Measurements from ENCODE around the gene XPO1.

XPO1 gene

DNA sequence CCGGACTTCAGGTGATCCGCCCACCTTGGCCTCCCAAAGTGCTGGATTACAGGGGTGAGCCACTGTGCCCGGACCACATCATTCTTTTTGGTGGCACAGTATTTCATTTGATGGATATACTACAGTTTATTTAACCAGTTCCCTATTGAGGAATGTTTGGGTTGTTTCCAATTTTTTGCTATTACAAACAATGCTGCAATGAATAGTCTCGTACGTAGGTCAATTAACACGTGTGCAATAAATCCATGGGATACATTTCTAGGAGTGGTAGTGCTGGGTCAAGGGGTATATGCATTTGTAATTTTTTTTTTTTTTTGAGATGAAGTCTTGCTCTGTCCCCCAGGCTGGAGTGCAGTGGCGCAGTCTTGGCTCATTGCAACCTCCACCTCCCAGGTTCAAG is 28.4 kb upstream of the XPO1 start:
- no peak overlapping the region for H2BK5ac ChIP-seq (ENCODE audit: low read depth, low read length, poor library complexity, severe bottlenecking)
- H4K8ac ChIP-seq (ENCODE audit: low read length): no peak overlapping the region
- no peak overlapping the region for H2AFZ ChIP-seq (ENCODE audit: low read depth, low read length)
- no peak overlapping the region for H3K14ac ChIP-seq (ENCODE audit: low read length in 2 of 2)
- no peak overlapping the region for H3K4me2 ChIP-seq (ENCODE audit: low read length, poor library complexity, severe bottlenecking)
- no peaks in the 10 kb centered on the region for H3K79me1 ChIP-seq (replicated peaks; ENCODE audit: low read length, poor library complexity, severe bottlenecking)
- no peaks in the 10 kb centered on the region for H3K9me3 ChIP-seq (ENCODE audit: control insufficient read depth, low read length)
- WGBS: 97% methylated on average over 6 of the region's 7 CpGs
- H3K27ac ChIP-seq (ENCODE audit: low read length, poor library complexity, severe bottlenecking): no peak overlapping the region
- H2BK12ac ChIP-seq (ENCODE audit: low read length in 2 of 2): no peak overlapping the region
- H3K4me3 ChIP-seq (ENCODE audit: insufficient read depth in 1 of 2, low read depth in 1 of 2, low read length in 2 of 2): no peak overlapping the region
- H2BK15ac ChIP-seq (ENCODE audit: low read depth, poor library complexity, severe bottlenecking): no peak overlapping the region
- H3K18ac ChIP-seq (ENCODE audit: low read depth in 1 of 2, low read length in 2 of 2): no peak overlapping the region
- no peak overlapping the region for H2AK5ac ChIP-seq (ENCODE audit: low read length, severe bottlenecking)
- H3K27me3 ChIP-seq (ENCODE audit: control insufficient read depth in 1 of 2, insufficient read depth in 1 of 2, low read length in 2 of 2): peaks cover 0 to 2% of the 10 kb centered on the region in 2 experiments
- no peak overlapping the region for H2BK120ac ChIP-seq (ENCODE audit: low read depth, low read length)
- no peak overlapping the region for H3K9ac ChIP-seq (ENCODE audit: low read length)
- H3K36me3 ChIP-seq (ENCODE audit: control insufficient read depth in 1 of 2, insufficient read depth in 2 of 2, low read depth in 1 of 2, low read length in 2 of 2): no peaks in the 10 kb centered on the region
- H4K91ac ChIP-seq (ENCODE audit: low read length): no peak overlapping the region
- DNase-seq: no peak
- no peaks in the 10 kb centered on the region for H3K4me1 ChIP-seq (ENCODE audit: control insufficient read depth, insufficient read depth, low read depth, low read length)
- H3K4ac ChIP-seq (ENCODE audit: low read depth in 1 of 2, low read length in 2 of 2): no peak overlapping the region
- H3K23ac ChIP-seq (ENCODE audit: low read length in 2 of 2): no peak overlapping the region

DNA sequence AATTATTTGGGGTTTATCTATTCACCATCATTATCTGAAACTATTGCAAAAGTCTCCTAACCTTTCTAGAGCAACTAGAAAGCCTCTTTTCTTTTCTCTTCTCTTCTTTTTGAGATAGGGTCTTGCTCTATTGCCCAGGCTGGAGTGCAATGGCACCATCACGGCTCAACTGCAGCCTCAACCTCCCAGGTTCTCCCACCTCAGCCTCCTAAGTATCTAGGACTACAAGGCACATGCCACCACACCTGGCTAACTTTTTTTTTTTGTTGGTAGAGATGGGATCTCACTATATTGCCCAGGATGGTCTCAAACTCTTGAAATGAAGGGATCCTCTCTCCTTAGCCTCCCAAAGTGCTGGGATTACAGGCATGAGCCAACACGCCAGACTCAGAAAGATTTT is 24.5 kb upstream of the XPO1 start:
- 87% methylated on average over 2 of the region's 2 CpGs for WGBS

DNA sequence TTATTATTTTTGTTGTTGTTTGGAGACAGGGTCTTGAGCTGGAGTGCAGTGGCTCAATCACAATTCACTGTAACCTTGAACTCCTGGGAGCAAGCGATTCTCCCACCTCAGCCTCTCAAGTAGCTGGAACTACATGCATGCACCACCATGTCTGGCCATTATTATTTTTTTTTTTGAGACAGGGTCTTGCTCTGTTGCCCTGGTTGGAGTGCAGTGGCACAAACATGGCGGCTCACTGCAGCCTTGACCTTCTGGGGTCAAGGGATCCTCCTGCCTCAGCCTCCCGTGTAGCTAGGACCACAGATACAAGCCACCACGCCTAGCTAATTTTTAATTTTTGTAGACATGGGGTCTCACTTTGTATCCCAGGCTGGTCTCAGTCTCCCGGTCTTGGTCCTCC is 20.0 kb upstream of the XPO1 start:
- no peak overlapping the region for H4K91ac ChIP-seq (ENCODE audit: low read length)
- no peak overlapping the region for H3K4ac ChIP-seq (ENCODE audit: low read depth in 1 of 2, low read length in 2 of 2)
- H3K27ac ChIP-seq (ENCODE audit: low read length, poor library complexity, severe bottlenecking): no peak overlapping the region
- H3K4me1 ChIP-seq (ENCODE audit: control insufficient read depth, insufficient read depth, low read depth, low read length): no peaks in the 10 kb centered on the region
- H2BK5ac ChIP-seq (ENCODE audit: low read depth, low read length, poor library complexity, severe bottlenecking): no peak overlapping the region
- H3K14ac ChIP-seq (ENCODE audit: low read length in 2 of 2): no peak overlapping the region
- no peak overlapping the region for H2AK5ac ChIP-seq (ENCODE audit: low read length, severe bottlenecking)
- no peaks in the 10 kb centered on the region for H3K27me3 ChIP-seq (ENCODE audit: control insufficient read depth in 1 of 2, insufficient read depth in 1 of 2, low read length in 2 of 2)
- no peak for DNase-seq
- H3K4me3 ChIP-seq (ENCODE audit: insufficient read depth in 1 of 2, low read depth in 1 of 2, low read length in 2 of 2): no peak overlapping the region
- WGBS: 81% methylated on average over 4 of the region's 5 CpGs
- H2BK12ac ChIP-seq (ENCODE audit: low read length in 2 of 2): no peak overlapping the region
- H3K4me2 ChIP-seq (ENCODE audit: low read length, poor library complexity, severe bottlenecking): no peak overlapping the region
- no peak overlapping the region for H4K8ac ChIP-seq (ENCODE audit: low read length)
- H3K18ac ChIP-seq (ENCODE audit: low read depth in 1 of 2, low read length in 2 of 2): no peak overlapping the region
- H2BK15ac ChIP-seq (ENCODE audit: low read depth, poor library complexity, severe bottlenecking): no peak overlapping the region
- no peaks in the 10 kb centered on the region for H3K36me3 ChIP-seq (ENCODE audit: control insufficient read depth in 1 of 2, insufficient read depth in 2 of 2, low read depth in 1 of 2, low read length in 2 of 2)
- no peak overlapping the region for H2AFZ ChIP-seq (ENCODE audit: low read depth, low read length)
- H3K79me1 ChIP-seq (replicated peaks; ENCODE audit: low read length, poor library complexity, severe bottlenecking): no peaks in the 10 kb centered on the region
- H3K9ac ChIP-seq (ENCODE audit: low read length): no peak overlapping the region
- H3K23ac ChIP-seq (ENCODE audit: low read length in 2 of 2): no peak overlapping the region
- no peaks in the 10 kb centered on the region for H3K9me3 ChIP-seq (ENCODE audit: control insufficient read depth, low read length)
- H2BK120ac ChIP-seq (ENCODE audit: low read depth, low read length): no peak overlapping the region

More for the DNA sequence above, 24.5 kb upstream of the XPO1 start:
- Histone ChIP-seq H2BK12ac (ENCODE audit: low read length in 2 of 2) (no peak overlapping the region), H2AFZ (ENCODE audit: low read depth, low read length) (no peak overlapping the region), H3K9ac (ENCODE audit: low read length) (no peak overlapping the region), H3K14ac (ENCODE audit: low read length in 2 of 2) (no peak overlapping the region), H3K4me2 (ENCODE audit: low read length, poor library complexity, severe bottlenecking) (no peak overlapping the region), H2BK5ac (ENCODE audit: low read depth, low read length, poor library complexity, severe bottlenecking) (no peak overlapping the region), H3K18ac (ENCODE audit: low read depth in 1 of 2, low read length in 2 of 2) (no peak overlapping the region), H3K36me3 (ENCODE audit: control insufficient read depth in 1 of 2, insufficient read depth in 2 of 2, low read depth in 1 of 2, low read length in 2 of 2) (no peaks in the 10 kb centered on the region), H4K91ac (ENCODE audit: low read length) (no peak overlapping the region), H3K27ac (ENCODE audit: low read length, poor library complexity, severe bottlenecking) (no peak overlapping the region), H2AK5ac (ENCODE audit: low read length, severe bottlenecking) (no peak overlapping the region), H2BK15ac (ENCODE audit: low read depth, poor library complexity, severe bottlenecking) (no peak overlapping the region), H3K4me1 (ENCODE audit: control insufficient read depth, insufficient read depth, low read depth, low read length) (no peaks in the 10 kb centered on the region), H3K79me1 (replicated peaks; ENCODE audit: low read length, poor library complexity, severe bottlenecking) (no peaks in the 10 kb centered on the region), H3K23ac (ENCODE audit: low read length in 2 of 2) (no peak overlapping the region), H3K9me3 (ENCODE audit: control insufficient read depth, low read length) (no peaks in the 10 kb centered on the region), H3K27me3 (ENCODE audit: control insufficient read depth in 1 of 2, insufficient read depth in 1 of 2, low read length in 2 of 2) (peaks cover 0 to 2% of the 10 kb centered on the region in 2 experiments), H3K4me3 (ENCODE audit: insufficient read depth in 1 of 2, low read depth in 1 of 2, low read length in 2 of 2) (no peak overlapping the region), H4K8ac (ENCODE audit: low read length) (no peak overlapping the region), H3K4ac (ENCODE audit: low read depth in 1 of 2, low read length in 2 of 2) (no peak overlapping the region), H2BK120ac (ENCODE audit: low read depth, low read length) (no peak overlapping the region)
- no peak for DNase-seq

DNA sequence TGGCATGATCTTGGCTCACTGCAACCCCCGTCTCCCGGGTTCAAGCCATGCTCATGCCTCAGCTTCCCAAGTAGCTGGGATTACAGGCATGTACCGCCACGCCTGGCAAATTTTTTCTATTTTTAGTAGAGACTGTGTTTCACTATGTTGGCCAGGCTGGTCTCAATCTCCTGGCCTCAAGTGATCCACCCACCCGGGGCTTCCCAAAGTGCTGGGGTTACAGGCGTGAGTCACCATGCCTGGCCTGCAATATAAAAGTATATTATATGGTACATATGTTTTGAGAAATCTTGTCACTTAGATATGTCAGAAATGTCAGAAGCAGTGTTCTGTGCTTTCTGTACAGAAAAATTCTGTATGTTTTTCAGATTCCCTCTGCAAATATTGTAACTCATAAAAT is 19.2 kb upstream of the XPO1 start:
- Histone ChIP-seq H3K79me1 (replicated peaks; ENCODE audit: low read length, poor library complexity, severe bottlenecking) (no peaks in the 10 kb centered on the region), H3K36me3 (ENCODE audit: control insufficient read depth in 1 of 2, insufficient read depth in 2 of 2, low read depth in 1 of 2, low read length in 2 of 2) (no peaks in the 10 kb centered on the region), H2BK120ac (ENCODE audit: low read depth, low read length) (no peak overlapping the region), H3K23ac (ENCODE audit: low read length in 2 of 2) (no peak overlapping the region), H2BK5ac (ENCODE audit: low read depth, low read length, poor library complexity, severe bottlenecking) (no peak overlapping the region), H3K4me2 (ENCODE audit: low read length, poor library complexity, severe bottlenecking) (no peak overlapping the region), H3K27ac (ENCODE audit: low read length, poor library complexity, severe bottlenecking) (no peak overlapping the region), H4K91ac (ENCODE audit: low read length) (no peak overlapping the region), H3K27me3 (ENCODE audit: control insufficient read depth in 1 of 2, insufficient read depth in 1 of 2, low read length in 2 of 2) (no peaks in the 10 kb centered on the region), H3K14ac (ENCODE audit: low read length in 2 of 2) (no peak overlapping the region), H3K9ac (ENCODE audit: low read length) (no peak overlapping the region), H3K4ac (ENCODE audit: low read depth in 1 of 2, low read length in 2 of 2) (no peak overlapping the region), H4K8ac (ENCODE audit: low read length) (no peak overlapping the region), H3K18ac (ENCODE audit: low read depth in 1 of 2, low read length in 2 of 2) (no peak overlapping the region), H3K4me3 (ENCODE audit: insufficient read depth in 1 of 2, low read depth in 1 of 2, low read length in 2 of 2) (no peak overlapping the region), H2AFZ (ENCODE audit: low read depth, low read length) (no peak overlapping the region), H3K4me1 (ENCODE audit: control insufficient read depth, insufficient read depth, low read depth, low read length) (no peaks in the 10 kb centered on the region), H2BK12ac (ENCODE audit: low read length in 2 of 2) (no peak overlapping the region), H2AK5ac (ENCODE audit: low read length, severe bottlenecking) (no peak overlapping the region), H2BK15ac (ENCODE audit: low read depth, poor library complexity, severe bottlenecking) (no peak overlapping the region), H3K9me3 (ENCODE audit: control insufficient read depth, low read length) (no peaks in the 10 kb centered on the region)
- DNase-seq: no peak
- WGBS: 86% methylated on average over 5 of the region's 6 CpGs

All from mesenchymal stem cell (in vitro differentiated cells and primary cell).